ENCODE results near the gene FZR1.

Gene FZR1

DNA sequence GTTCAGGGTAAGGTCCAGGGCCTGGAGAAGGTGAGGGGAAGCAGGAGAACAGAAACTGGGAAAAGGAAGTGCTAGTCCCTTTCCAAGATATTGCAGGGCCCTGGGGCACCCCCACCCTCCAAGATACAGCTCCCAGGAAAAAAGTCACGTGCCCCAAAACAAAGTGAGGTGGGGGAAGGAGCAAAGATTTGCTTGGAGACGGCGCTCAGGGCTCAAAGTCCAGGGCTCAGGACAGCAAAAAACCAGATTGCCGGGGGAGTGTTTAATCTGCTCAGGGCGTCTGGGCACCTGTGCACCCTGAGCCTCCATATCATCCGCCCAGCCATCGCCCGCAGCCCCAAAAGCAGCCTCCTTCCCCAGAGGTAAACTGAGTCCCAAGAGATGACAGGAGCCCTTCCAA, 32.1 kb upstream of the FZR1 start:
- DNase-seq, result no peak

DNA sequence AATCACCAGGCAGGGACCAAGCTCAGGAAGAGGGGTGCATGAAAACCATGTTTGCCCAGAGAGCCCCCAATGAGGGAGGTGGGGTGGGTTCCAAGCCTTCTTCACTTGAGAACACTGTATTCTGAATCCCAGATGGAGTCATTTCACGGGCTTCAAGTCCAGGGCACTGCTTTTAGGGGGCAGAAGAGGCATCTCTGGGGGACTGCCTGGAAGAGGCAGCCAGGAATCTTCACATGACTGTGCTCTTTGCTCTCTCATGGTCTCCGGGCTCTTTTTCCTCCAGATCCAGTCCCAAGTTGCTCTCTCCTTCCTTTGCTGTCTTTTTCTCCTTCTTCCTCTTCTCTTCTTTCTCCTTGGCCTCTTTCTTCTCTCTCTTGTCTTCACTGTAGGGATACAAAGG, 31.5 kb upstream of the FZR1 start:
- DNase-seq, result no peak

DNA sequence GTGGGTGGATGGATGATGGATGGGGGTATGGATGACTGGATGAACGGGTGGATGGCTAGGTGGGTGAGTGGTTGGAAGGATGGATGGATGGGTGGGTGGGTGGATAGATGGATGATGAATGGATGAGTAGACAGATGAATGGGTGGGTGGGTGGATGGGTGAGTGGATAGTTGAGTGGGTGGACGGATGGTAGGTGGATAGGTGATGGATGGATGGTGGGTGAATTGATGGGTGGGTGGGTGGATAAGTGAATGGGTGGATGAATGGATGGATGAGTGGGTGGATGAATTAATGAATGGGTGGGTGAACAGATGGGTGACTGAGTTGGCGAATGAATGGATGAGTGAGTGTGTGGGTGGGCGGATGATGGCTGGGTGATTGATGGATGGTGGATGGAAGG, 30.7 kb upstream of the FZR1 start:
- no peak for DNase-seq

DNA sequence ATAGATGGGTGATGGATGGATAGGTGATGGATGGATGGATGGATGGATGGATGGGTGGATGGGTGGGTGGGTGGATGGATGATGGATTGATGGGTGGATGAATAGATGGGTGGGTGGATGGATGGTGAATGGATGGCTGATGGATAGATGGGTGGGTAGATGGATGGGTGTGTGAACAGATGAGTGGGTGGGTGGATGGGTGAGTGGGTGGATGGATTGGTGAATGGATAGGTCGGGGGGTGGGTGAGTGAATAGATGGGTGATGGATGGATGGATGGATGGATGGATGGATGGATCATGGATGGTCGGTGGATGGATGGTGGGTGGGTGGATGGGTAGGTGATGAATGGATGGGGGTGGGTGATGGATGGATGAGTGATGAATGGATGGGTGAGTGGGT, 29.3 kb upstream of the FZR1 start:
- DNase-seq, result no peak

DNA sequence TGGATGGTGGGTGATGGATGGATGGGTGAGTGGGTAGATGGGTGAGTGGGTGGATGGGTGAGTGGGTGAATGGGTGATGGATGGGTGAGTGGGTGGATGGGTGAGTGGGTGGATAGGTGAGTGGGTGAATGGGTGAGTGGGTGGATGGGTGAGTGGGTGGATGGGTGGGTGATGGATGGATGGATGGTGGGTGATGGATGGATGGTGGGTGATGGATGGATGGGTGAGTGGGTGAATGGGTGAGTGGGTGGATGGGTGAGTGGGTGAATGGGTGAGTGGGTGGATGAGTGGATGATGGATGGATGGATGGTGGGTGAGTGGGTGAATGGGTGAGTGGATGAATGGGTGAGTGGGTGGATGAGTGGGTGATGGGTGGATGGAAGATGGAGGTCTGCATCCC, 28.6 kb upstream of the FZR1 start:
- DNase-seq, result no peak

DNA sequence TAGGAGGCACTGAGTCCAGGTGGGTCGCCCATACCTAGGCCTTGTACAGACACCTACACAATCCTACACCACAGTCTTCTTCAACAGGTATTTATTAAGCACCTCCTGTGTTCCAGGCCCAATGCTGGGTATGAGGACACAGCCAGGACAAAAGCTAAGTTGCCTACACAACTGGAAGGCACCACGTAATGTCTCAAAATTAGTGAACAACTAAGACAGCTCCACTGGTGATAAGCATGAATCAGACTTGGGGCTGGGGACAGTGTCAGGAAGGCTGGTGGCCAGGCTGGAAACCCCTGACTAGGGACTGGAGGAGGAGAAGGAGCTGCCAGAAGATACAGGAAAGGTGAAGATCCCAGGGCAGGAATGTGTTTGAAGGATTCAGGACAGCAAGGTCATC, 28.2 kb upstream of the FZR1 start:
- DNase-seq, result peak; percentile 28

DNA sequence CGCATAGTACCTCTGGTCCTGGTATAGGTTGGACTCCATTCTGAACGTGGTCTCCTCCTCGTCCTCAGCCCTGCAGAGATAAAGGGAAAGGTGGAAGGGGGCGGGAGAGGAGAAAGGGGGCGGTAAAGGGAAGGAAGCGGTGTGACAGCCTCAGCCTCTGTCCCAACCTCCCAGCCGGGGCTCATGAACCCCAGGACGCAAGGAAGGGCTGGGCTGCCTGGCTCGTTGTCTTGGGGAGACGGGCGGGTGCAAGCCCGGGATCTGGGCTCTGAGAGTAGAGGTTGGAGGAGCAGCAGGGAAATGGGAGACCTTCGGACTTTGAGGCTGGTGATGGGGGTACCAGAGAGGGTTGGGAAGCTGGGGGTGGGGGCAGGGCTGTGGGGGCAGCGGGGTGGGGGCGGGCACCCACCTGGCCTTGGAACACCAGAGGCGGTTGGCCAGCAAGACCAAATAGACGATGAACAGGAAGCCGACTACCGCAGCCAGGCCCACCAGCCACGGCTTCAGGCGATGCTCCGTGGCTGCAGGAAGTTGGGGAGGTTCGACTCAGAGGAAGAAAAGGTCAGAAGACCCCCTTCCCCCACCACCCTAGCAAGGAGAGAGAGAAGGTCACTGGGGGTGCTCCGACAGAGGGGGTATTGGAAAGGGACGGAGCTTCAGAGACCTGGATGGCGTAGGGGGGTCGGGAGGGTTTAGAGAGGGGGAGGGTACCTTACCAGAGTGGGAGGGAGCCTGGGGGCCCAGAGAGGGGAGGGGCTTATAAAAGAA, 27.5 kb upstream of the FZR1 start:
- DNase-seq, result peak; percentile 88

DNA sequence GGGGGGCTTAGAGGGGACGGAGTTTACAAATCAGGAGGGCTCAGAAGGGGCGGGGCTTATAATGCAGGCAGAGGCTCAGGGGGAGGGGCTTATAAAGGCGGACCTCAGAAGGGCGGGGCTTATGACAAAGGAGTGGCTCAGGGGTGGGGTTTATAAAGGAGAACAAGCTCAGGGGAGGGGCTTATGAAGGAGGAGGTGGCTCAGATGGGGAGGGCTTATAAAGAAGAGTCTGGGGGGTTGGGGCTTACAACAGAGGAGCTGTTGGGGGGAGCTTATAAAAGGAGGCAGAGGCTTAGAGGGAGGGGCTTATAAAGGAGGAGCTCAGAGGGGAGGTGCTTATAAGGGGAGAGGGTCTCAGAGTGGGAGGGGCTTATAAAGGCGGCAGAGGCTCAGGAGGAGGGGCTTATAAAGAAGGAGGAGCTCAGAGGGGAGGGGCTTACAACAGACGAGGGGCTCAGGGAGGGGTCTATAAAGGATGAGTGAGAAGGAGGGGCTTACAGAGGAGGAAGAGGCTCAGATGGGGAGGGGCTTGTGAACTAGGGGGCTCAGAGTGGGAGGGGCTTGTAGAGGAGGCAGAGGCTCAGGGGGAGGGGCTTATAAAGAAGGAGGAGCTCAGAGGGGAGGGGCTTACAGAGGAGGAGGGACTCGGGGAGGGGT, 26.8 kb upstream of the FZR1 start:
- peak; percentile 97 for DNase-seq

DNA sequence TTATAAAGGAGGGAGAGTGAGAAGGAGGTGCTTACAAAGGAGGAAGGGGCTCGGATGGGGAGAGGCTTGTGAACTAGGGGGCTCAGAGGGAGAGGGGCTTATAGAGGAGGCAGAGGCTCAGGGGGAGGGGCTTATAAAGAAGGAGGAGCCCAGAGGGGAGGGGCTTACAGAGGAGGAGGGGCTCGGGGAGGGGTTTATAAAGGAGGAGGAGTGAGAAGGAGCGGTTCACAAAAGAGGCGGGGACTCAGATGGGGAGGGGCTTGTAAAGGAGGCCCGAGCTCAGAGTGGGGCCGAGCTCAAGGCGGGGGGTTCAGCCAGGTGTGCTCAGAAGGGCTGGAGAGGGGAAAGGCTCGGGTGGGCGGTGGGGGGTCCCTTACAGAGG, 26.3 kb upstream of the FZR1 start:
- DNase-seq, result peak; percentile 75

DNA sequence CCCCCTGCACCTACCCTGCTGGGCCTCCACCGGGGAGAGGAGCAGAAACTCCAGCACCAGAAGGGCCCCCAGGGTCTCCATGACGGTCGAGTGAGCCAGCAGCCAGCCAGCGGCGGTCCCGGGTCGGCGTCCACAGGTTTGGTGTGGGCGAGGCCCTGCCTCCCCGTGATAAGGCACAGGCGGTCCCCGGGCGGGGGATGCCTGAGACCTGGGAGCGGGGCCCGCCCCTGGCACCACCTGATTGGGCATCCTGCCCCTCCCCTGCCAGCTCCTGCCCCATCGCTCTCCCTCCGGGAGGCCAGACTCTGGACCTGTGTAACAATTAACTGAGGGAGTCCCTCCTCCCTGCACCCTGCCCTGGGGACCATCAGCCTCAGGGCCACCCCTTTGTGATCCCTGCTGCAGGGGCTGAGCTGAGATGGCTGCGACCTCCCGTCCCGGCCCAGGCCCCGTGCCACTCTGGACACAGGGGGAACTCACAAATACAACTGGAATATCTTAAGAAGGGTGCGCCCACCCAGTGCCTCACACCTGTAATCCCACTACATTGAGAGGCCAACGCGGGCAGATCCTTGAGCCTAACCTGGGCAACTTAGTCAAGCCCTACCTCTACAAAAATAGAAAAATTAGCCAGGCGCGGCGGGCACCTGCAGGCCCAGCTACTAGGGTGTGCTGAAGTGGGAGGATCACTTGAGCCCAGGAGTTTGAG, 25.6 kb upstream of the FZR1 start, which contains the start of gene SMIM24:
TSS of gene SMIM24 (minus strand) at position 143 of the 709 bp plus-strand sequence. CDS start at position 81, 62 bp downstream.
- peak; percentile 25 for DNase-seq

DNA sequence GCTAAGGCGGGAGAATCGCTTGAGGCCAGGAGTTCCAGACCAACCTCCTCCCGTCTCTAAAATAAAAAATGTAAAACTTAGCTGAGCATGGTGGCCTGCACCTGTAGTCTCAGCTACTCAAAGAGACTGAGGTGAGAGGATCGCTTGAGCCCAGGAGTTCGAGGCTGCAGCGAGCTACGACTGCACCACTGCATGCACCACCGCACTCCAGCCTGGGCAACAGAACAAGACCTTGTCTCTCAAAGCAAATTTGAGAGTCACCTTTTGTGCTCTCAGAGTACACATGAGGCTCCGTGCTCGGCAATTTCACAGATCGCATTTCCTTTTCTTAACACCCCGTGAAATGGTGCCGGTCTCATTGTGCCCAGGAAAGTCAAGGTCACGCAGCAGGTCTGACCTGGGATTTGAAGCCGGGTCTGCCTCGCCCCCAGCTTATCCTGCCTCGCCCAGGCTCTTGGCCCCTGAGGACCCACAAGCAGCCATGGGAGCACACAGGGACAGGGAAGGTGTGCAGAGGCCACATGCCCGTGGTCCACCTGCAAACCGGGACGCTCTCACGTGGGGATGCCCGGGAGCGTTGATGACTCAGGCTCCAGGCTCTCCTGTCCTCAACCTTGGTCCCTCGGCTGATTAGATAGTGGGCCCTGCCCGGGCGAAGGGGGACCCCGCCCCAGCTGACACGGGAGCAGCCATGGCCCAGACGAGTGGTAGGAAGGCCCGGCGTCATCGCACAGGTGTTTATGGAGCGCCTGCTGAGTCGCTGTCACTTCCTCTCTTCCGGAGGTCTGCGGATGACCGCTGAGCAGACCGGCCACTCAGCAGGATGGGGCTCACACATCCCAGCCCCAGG, 24.6 kb upstream of the FZR1 start:
- DNase-seq, result no peak

DNA sequence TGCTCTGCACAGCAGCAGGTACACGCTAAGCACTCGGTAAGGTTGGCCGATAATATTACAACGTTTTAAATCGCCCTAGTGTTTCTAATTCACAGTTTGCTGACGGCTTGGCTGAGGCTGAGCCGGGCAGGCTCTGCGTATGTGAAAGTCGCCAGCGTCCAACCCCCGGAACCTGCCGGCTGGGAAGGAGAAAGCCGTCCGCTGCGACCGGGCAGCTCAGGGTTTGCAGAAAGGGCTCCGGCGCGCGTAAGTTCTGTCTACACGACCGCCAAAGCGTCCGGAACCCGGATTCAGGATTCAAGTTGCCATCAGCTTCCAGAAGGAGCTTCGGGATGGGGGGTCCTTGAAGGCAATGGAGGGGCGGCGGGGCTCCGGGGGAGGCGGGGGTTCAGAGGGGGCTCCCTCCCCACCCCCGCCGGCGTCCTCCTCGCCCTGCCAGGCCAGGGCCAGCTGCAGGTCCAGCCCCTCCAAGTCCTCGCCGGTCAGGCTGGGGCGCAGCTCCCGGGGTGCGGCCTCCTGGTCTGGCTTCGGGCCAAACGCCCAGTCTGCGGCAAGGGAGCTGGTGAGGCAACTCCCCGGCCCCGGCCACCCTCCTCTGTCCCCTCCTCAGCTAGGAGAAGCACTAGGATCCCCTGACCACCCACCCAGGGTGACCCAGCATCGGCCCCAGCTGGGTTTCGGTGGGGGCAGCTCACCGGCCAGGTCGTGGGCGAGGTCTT, 23.4 kb upstream of the FZR1 start:
- no peak for DNase-seq

DNA sequence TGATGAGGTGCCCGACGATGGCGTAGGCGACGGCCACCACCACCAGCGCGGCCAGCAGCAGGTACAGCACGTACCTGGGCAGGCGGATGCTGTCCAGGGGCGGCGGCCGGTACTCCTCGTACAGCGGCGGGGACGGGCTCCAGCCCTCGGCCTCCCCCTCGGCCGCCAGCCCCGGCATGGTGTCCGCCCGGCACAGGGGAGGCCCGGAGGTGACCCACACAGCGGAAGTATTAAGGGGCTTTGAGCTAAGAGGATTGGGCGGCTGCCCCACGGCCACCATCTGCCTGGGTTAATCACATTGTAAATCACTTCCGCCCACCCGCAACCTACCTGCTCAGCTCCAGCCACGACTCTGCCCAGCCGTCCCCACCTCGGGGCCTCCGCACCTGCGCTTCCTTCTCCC, 22.9 kb upstream of the FZR1 start, which contains the start of gene SMIM44:
TSS of gene SMIM44 (minus strand) at position 216 of the 403 bp plus-strand sequence. CDS start at position 178, 38 bp downstream.
- no peak for DNase-seq

DNA sequence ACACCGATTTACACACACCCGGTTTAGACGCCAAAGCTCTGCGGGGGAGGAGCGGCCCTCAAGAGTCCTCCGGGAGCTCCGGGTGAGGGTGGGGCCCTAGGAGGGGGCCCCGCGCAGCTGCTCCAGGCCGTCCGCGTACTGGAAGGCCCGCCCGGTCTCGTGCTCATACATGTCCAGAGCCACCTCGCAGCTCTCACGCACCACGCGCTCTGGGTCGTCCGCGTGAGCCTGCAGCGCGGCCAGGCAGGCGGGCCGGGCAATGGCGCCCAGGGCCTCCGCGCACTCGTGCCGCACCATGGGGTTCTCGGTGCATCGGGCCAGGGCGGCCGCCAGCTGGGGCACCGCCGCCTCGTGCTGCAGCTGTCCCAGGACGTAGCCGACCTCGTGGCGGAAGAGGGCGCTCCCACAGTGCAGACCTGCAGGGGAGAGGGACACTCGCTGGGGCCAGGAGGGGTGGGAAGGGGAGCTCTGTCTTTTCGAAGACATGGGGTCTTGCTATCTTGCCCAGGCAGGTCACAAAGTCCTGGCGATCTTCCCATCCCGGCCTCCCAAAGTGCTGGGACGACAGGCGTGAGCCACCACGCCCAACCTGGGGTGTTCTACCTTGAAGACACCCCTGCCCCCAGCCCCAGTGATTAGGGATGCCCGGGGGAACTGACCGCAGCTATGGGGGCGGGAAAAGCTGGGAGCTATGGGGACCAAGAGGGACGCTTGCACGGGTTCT, 14.6 kb upstream of the FZR1 start:
- no peak for DNase-seq

DNA sequence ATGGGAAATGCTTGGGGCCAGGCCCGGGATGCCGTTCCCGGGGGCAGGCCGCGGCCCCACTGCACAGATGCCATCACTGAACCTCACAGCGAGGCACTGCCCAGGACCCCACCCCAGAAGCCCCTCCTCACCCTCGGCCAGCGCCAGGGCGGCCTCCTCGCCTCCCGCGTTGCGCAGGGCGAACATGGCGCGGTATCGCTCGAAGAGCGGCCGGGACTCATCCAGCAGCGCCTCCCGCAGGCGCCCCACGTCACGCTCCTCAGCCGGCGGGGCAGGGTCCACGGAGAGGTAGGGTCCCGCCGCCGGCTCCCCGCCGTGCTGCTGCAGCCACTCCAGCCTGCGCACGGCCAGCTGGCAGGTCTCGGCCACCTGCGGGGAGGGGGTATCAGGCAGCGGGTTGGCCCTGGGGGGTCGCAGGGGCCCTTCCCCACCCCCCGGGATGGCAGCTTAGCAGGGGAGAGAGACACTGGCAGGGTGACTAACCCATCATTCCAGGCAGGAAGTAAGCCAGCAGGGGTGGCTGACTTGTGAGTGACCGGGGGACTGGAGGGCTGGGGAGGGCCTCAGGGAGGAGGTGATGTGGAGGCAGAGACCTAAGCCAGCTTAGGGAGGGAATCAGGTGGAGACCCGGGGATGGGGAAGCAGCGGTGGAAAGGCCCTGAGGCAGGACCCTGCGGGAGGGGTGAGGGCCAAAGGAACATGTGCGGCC, 13.8 kb upstream of the FZR1 start:
- no peak for DNase-seq

DNA sequence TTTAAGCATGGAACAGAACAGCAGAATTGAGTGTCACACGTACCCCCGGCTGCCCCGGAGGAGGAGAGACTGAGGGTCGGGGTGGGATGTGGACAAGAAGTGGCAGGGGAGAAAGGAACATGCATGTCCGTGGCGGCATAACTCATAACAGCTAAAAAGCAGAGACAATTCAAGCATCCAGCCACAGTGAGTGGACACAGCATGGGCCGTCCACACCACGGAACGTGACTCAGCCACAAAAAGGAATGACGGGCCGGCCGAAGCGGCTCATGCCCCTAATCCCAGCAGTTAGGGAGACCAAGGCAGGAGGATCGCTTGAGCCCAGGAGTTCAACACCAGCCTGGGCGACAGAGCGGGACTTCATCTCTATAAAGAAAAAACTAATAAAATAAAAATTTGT, 13.2 kb upstream of the FZR1 start:
- DNase-seq, result no peak

DNA sequence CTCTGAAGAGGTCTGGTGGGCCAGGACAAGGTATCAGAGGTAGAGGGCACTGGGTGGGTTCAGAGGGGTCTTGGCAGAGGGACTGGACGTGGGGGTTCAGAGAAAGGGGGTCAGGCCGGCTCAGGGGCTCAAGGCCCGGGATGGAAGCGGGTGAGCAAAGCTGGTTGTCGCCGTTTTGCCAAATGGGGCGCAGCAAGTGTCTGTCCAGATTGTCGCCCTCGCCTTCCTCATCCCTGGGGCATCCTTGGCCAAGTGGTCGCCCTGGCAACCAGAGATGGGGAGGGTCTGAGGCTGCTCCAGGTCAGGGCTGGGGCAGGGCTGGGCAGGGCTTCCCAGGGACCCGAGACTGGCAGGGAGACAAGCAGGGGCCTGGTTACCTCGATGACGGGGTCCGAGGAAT, 12.5 kb upstream of the FZR1 start:
- DNase-seq, result no peak

DNA sequence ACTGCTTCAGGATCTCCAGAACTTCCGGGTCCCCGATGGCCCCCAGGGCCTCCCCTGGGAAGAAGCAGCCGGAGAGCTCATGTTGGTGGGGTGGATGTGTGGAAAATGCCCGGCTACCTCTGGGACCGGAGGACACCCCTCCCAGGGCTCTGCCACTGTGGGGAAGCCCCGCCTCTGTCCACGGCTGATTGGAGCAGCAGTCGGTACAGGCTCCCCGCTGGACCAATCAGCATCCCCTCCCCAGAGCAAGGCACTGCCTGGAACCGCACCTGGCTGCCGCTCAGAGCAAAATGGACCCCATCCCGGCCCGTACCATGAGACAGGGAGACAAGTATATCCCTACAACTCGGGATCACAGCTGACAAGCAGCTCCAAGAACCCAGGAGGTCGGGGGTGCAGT, 12.1 kb upstream of the FZR1 start:
- DNase-seq, result no peak

DNA sequence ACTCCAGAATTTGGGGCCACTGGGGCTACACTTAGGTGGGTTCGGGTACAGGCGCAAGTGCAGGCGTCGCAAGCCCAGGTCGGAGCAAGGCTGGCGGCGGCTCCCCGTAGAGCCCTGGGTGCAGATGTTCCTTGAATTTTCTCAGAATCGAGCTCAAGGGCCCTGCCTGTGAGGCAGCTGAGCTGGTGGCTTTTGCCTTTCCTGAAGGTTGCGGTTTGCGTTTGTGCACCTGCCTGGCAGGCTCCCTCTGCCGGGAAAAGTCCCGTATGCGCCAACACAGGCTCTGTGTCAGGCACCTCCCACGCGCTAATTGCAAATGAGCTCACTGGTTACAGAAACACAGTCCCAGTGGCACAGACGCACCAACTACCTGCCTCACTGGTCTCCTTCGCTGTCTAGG, 11.6 kb upstream of the FZR1 start:
- DNase-seq, result no peak

DNA sequence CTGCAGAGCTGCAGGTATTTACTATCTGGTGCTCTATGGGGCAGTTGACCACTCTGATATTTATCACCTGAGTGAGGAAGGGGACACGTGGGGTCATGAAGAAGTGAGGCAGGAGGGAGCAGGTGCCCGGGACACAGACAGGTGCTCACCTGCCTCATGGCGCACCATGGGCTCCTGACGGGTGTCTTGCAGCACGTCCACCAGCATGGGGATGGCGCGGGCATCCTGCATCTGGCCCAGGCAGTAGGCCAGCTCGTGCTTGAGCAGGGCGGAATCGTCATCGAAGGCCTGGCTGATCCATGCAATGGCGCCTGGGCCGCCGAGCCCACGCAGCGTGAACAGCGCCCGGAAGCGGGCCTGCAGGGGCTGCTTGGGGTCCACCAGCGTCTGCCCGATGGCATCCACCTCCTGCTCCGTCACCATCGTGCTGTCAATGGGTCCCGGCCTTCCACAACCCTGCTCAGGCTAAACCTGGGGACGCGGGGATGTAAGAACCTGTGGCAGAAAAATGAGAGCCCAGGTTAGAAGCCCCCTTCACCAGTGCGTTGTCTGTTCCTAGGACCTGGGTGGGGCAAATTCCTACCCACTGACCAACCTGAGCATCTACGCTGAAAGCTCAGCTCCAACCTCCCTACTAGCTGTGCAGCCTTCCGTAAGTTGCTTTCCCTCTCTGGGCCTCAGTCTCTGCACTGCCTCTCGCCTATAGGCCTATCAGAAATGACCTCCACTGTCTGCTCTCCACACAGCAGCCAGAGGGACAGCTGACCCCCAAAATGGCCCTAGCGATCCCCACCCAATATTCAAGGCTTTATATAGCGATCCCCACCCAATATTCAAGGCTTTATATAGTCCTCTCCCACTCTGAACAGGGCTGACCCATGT, 9.5 kb upstream of the FZR1 start:
- DNase-seq, result no peak
